CD4-positive, alpha-beta T cell treated with Interleukin-12 subunit alpha and Interleukin-12 subunit beta, for 1 hour (primary cell): Measurements from ENCODE around the gene ID1.
"Not testable (repeated sequence)": the region's sequence is repeated elsewhere in the genome, so short reads cannot be mapped to it uniquely, and the experiment has no call there.

Source experiments
- DNase-seq: peaks from one replicate; pipeline ENCODE4 v3.0.0-alpha.2; 2020

Gene ID1

GRCh38 chr20:31602779-31603441, 2.2 kb upstream of the ID1 start:
- DNase-seq, result peak; percentile 61

GRCh38 chr20:31603822-31604566, 1.1 kb upstream of the ID1 start:
- DNase-seq, result peak; percentile 87

- DNase-seq, result no peak
These were observed 490 bp upstream of the ID1 start for GRCh38 chr20:31604567-31605030.

- DNase-seq, result peak; percentile 8
These were observed 1.1 kb downstream of the ID1 start for GRCh38 chr20:31605902-31606803.

- no peak for DNase-seq
These were observed 1.9 kb downstream of the ID1 start for GRCh38 chr20:31606804-31607639.

GRCh38 chr20:31607640-31608250, 2.7 kb downstream of the ID1 start:
- no peak for DNase-seq

- no peak for DNase-seq
These were observed 3.3 kb downstream of the ID1 start for GRCh38 chr20:31608251-31608945.

- not testable (repeated sequence) for DNase-seq
These were observed 7.2 kb downstream of the ID1 start for GRCh38 chr20:31612271-31612640.

GRCh38 chr20:31615416-31615815, 10.3 kb downstream of the ID1 start:
- no peak for DNase-seq

GRCh38 chr20:31617432-31618104, 12.5 kb downstream of the ID1 start:
- no peak for DNase-seq

- no peak for DNase-seq
These were observed 15.2 kb downstream of the ID1 start for GRCh38 chr20:31620246-31620645.

- DNase-seq, result not testable (repeated sequence)
These were observed 18.0 kb downstream of the ID1 start for GRCh38 chr20:31623123-31623505.

GRCh38 chr20:31626534-31626933, 21.4 kb downstream of the ID1 start:
- not testable (repeated sequence) for DNase-seq

- DNase-seq, result not testable (repeated sequence)
These were observed 23.0 kb downstream of the ID1 start for GRCh38 chr20:31628057-31628456.

- no peak for DNase-seq
These were observed 25.2 kb downstream of the ID1 start for GRCh38 chr20:31630187-31630790.

- DNase-seq, result no peak
These were observed 27.7 kb downstream of the ID1 start for GRCh38 chr20:31632548-31633338.

GRCh38 chr20:31633339-31633914, 28.3 kb downstream of the ID1 start:
- no peak for DNase-seq

GRCh38 chr20:31637660-31638059, 32.6 kb downstream of the ID1 start, which contains the start of gene COX4I2:
COX4I2 (plus strand) TSS chr20:31637912; CDS start chr20:31639018, 1,106 bp downstream.
- no peak for DNase-seq

GRCh38 chr20:31638317-31638716, 33.2 kb downstream of the ID1 start:
- no peak for DNase-seq
